HTERT RPE-1 (cell line): ENCODE results near the gene ZNF558.

ENCODE experiments used
- in situ Hi-C: fragments of 300-500 bp; cut with MboI; formaldehyde crosslinking; loops from 4 replicates; pipeline ENCODE4 v1.14.3; 2020; ENCODE audit warnings: low sequenced_read_pairs

ZNF558 gene

GRCh38 chr19:8832132-8833021, at the start of gene ZNF558, which contains the start of gene MBD3L1:
Gene ZNF558 (minus strand): TSS chr19:8832304. CDS start chr19:8822659, 9,645 bp downstream.
Gene MBD3L1 (plus strand): TSS chr19:8832377. CDS start chr19:8842679, 10,302 bp downstream.
- in situ Hi-C loops = no loop called here

DNA sequence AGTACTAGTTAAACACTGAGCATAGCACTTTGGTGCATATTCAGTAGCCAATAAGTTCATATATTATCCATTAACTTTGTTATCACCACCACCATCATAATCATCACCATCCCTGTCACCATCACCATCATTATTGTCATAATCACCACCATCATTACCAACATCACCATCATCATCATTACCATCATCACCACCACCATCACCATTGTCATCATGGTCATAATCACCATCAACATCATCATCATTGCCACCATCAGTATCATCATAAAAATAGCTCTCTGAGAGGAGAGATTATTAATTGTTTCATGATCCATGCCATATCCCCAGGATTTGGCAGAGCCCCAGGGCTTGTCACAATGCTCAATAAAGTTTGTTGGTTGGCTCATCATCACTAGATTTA, 49.4 kb upstream of the ZNF558 start:
- in situ Hi-C loops = no loop called here

- in situ Hi-C loops = no loop called here
These were observed 48.9 kb upstream of the ZNF558 start for GRCh38 chr19:8880868-8881488.

- in situ Hi-C loops = no loop called here
These were observed 46.0 kb upstream of the ZNF558 start for GRCh38 chr19:8877854-8878705.

DNA sequence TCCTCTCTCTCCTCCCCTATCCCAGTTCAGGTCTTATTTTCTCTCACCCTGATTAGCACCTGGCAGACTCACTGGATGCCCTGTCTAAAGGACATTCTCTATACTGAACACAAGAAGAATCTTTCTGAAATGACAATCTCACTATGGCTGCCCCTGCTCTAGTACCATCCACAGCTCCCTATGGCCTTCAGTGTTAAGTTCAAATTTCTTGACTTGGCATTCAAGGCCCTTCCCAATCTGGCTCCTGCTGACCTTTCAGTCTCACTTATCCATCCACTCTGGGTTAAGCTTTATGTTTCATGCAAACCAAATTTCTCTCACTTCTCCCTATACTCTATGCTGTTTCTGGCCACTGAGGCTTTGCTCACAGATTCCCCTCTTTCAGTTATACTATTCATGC, 34.2 kb upstream of the ZNF558 start:
- in situ Hi-C loops = no loop called here

DNA sequence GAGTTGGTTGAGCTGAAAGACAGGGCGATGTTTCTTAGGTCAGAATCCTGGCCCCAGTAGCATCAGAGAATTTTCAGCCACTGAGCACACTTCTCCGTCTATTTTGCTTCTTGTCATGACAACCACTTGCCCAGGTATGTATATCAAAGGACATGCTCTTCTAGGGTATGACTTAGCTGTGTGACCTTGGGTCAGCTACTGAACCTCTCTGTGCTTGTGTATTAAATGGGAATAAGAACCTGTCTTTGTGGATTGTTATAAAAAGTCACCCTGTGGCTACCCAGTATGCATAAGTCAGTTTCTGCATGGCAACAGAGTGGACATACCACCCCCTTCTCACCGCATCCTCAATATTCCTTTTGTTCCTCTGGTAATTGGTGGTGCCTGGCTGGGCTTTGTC, 26.2 kb upstream of the ZNF558 start:
- in situ Hi-C loops = no loop called here

DNA sequence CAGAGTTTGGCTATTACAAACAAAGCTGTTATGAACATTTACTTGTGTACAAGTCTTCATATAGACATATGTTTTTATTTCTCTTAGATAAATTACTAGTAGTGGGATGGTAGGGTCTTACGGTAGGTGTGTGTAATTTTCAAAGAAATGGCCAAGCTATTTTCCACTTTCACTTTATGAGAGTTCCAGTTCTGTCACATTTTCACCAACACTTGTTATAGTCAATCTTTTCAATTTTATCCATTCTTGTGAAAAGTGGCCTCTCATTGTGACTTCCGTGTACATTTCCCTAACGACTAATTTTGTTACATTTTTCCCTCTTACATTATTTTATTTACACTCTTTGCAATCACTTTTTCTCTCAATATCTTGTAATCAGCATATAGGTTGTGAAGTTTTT, 18.4 kb upstream of the ZNF558 start:
- in situ Hi-C loops = no loop called here

GRCh38 chr19:8849232-8849631, 17.1 kb upstream of the ZNF558 start:
- in situ Hi-C loops = no loop called here

- in situ Hi-C loops = no loop called here
These were observed 14.7 kb upstream of the ZNF558 start for GRCh38 chr19:8846819-8847218.

DNA sequence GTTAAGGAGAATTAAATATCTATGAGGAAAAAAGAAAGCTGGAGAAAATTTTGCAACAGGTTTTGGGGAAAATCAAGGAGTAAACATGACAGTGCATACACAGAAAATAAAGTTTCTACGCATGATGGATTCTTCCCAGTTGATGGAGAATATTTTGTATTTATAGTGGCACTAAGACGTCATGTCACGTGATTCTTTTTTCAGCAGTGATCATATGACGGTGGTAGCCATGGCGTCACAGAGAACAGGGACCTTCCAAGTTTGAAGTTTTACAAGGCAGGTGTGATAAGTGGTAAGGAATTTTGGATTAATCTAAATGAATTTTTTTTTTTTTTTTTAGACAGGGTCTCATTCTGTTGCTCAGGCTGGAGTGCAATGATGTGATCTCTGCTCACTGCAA, 8.6 kb upstream of the ZNF558 start:
- in situ Hi-C loops = no loop called here

- in situ Hi-C loops = no loop called here
These were observed 3.8 kb upstream of the ZNF558 start for GRCh38 chr19:8835877-8836276.

DNA sequence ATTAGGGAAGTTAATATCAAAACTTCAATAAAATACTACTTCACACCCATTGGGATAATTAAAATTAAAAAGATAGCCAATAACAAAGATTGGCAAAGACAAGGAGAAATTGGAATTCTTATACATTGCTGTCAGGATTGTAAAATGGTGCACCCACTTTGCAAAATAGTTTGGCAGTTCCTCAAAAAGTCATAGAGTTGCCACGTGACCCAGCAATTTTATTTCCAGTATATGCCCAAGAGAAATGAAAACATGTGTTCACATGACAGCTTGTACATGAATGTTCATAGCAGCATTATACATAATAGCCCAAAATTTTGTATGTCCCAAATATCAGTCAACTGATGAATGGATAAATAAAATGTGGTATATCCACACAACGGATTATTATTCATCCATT, 3.3 kb upstream of the ZNF558 start:
- in situ Hi-C loops = no loop called here

DNA sequence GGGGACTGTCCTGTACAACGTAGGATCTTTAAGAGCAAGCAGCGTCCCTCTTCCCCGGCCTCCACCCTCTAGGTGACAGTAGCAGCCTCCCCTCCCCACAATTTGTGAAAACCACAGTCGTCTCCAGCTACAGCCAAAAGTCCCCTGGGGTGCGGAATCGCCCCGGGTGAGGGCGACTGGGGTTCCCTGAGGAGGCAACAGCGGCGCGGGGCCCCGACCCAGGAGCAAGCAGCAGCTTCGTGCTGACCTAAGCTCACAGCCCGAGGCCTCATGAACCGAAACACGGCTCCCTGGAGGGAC, 322 bp downstream of the ZNF558 start:
- in situ Hi-C loops = no loop called here

- in situ Hi-C loops = no loop called here
These were observed 731 bp downstream of the ZNF558 start for GRCh38 chr19:8831373-8831772.

GRCh38 chr19:8827277-8827676, 4.8 kb downstream of the ZNF558 start:
- in situ Hi-C loops = no loop called here

GRCh38 chr19:8826371-8826770, 5.7 kb downstream of the ZNF558 start:
- in situ Hi-C loops = no loop called here

DNA sequence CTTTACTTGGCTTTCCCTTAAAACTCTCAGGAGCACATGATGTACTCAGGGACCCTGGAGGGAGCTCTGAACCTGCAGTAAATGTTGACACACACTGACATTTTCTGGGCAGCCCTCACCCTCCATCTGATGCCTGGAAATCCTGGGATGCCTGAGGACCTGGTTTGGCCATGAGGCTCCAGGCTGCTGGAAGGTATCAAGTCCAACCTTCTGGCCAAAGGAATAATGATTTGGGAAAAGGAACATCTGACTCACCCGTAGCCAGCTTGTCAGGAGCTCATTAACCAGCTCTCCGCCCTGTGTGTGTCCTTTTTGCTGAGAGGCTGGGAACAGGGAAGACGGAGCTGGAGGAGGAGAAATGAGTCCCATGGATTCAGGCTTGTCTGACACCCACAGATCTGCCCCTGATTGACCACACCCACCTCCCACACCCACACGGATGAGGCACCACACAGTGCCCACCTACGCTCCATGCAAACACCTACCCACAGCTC, 10.3 kb downstream of the ZNF558 start:
- in situ Hi-C loops = no loop called here

DNA sequence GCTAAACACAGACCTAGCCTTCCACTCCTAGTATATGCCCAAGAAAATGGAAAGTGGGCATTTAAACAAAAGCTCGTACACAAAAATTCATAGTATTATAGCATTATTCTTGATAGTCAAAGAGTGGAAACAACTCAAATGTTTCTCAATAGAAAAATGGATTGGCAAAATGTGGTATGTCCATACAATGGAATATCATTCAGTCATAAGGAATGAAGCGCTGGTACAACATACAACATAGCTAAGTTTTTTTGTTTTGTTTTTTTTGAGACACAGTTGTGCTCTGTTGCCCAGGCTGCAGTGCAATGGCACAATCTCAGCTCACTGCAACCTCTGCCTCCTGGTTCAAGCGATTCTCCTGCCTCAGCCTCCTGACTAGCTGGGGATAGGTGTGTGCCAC, 11.9 kb downstream of the ZNF558 start:
- in situ Hi-C loops = no loop called here

GRCh38 chr19:8815780-8816179, 16.3 kb downstream of the ZNF558 start:
- in situ Hi-C loops = no loop called here

DNA sequence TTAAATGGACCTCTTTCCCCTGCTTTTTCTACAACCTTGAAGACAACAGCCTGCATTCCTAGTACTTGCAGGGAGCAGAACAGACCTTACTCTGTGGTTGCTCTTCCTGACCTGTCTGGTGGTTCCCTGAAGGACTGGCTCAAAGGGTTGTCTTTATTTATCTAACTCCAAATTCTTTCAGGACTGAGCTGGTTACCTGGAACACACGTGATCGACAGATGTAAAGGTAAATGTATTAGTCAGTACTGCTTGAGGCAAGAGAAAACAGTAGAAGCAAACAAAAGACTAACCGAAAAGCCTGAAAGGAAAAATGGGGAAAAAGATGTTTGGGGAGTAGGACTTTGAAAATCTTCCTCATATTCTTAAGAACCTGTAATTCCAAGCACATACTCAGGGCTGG, 17.9 kb downstream of the ZNF558 start:
- in situ Hi-C loops = no loop called here
